Measurements from ENCODE around the gene RNPEPL1.
"Not testable (repeated sequence)": the region's sequence is repeated elsewhere in the genome, so short reads cannot be mapped to it uniquely, and the experiment has no call there.

The RNPEPL1 gene

GRCh38 chr2:240528406-240529040 lies 39.8 kb upstream of the RNPEPL1 start:
- no peak for TF ChIP-seq CTCF (IDR thresholded peaks at IDR 0.05; ENCODE audit: low read depth, low read length, missing control alignments)
- H3K4me3 ChIP-seq (replicated peaks; ENCODE audit: low read depth, low read length), result no peak overlapping the region
- DNase-seq (ENCODE audit: extremely low read depth, low read depth), result no peak

GRCh38 chr2:240529344-240529999 lies 38.8 kb upstream of the RNPEPL1 start:
- no peak for DNase-seq (ENCODE audit: extremely low read depth, low read depth)
- no peak for TF ChIP-seq CTCF (IDR thresholded peaks at IDR 0.05; ENCODE audit: low read depth, low read length, missing control alignments)

GRCh38 chr2:240530181-240530580 lies 38.1 kb upstream of the RNPEPL1 start:
- no peak for DNase-seq (ENCODE audit: extremely low read depth, low read depth)
- TF ChIP-seq CTCF (IDR thresholded peaks at IDR 0.05; ENCODE audit: low read depth, low read length, missing control alignments), result no peak
- H3K4me3 ChIP-seq (replicated peaks; ENCODE audit: low read depth, low read length), result no peak overlapping the region

More at GRCh38 chr2:240529344-240529999, 38.8 kb upstream of the RNPEPL1 start:
- no peak overlapping the region for H3K4me3 ChIP-seq (replicated peaks; ENCODE audit: low read depth, low read length)

DNA sequence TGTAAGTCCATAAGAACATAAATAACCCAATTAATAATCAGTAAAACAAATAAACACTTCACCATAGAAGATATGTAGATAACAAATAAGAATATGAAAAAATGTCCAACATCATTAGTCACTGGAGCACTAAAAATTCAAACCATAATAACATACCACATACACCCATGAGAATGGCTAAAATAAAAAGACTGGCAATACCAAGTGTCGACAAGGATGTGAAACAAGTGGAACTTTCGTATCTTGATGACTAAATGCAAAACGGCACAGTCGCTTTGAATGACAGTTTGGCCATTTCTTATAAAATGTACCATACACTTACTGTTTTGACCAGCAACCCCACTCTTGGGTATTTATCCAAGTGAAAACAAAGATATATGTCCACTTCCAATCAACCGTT lies 37.2 kb upstream of the RNPEPL1 start:
- no peak overlapping the region for H3K4me3 ChIP-seq (replicated peaks; ENCODE audit: low read depth, low read length)
- TF ChIP-seq CTCF (IDR thresholded peaks at IDR 0.05; ENCODE audit: low read depth, low read length, missing control alignments), result no peak
- DNase-seq (ENCODE audit: extremely low read depth, low read depth), result no peak

DNA sequence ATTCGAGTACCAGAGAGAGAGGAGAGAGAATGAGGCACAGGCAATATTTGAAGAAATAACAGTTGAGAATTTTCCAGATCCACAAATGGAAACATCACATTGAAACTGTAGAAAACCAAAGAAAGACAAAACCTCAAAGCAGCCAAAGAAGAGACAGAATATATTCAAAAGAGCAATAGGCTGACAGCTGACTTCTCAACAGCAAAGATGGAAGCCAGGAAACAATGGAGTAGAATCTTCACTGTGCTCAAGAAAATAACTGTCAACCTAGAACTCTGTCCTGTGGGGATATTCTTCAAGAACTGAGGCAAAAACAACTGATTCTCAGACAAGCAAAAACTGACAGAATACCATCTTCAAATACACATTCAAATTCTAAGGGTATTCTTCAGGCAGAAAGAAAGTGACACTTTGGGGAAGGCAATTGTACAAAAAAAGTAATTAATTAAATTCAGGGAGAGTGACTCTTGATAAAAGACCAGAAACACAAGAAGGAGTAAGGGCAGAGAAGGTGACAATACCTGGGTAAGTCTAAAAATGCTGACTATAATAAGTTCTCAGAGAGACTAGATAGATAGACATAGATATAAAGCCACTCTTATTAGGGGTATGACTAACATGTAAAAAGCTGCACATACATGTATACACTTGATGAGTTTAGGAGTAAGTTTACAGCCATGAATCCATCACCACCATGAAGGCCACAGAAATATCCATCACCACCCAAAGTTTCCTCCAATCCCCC lies 36.1 kb upstream of the RNPEPL1 start:
- no peak overlapping the region for H3K4me3 ChIP-seq (replicated peaks; ENCODE audit: low read depth, low read length)
- no peak for TF ChIP-seq CTCF (IDR thresholded peaks at IDR 0.05; ENCODE audit: low read depth, low read length, missing control alignments)
- DNase-seq (ENCODE audit: extremely low read depth, low read depth), result no peak

DNA sequence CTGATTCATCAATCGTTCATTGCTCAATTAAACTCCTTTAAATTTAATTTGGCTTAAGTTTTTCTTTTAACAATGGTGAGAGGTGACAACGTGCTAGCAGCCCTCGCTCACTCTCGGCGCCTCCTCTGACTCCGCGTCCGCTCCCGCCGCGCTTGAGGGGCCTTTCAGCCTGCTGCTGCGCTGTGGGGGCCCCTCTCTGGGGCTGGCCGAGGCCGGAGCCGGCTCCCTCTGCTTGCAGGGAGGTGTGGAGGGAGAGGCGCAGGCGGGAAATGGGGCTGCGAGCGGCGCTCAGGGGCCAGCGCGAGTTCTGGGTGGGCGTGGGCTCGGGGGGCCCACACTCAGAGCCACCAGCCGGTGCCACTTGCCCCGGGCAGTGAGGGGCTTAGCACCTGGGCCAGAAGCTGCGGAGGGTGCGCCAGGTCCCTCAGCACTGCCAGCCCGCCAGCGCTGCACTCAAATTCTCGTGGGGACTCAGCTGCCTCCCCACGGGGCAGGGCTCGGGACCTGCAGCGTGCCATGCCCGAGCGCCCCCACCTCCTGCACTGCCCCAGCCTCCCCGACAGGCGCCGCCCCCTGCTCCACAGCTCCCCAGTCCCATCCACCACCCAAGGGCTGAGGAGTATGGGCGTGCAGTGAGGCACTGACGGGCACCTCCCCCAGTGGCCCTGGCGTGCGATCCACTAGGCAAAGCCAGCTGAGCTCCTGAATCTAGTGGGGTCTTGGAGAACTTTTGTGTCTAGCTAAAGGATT lies 30.1 kb upstream of the RNPEPL1 start:
- H3K4me3 ChIP-seq (replicated peaks; ENCODE audit: low read depth, low read length), result no peak overlapping the region
- no peak for DNase-seq (ENCODE audit: extremely low read depth, low read depth)
- no peak for TF ChIP-seq CTCF (IDR thresholded peaks at IDR 0.05; ENCODE audit: low read depth, low read length, missing control alignments)

DNA sequence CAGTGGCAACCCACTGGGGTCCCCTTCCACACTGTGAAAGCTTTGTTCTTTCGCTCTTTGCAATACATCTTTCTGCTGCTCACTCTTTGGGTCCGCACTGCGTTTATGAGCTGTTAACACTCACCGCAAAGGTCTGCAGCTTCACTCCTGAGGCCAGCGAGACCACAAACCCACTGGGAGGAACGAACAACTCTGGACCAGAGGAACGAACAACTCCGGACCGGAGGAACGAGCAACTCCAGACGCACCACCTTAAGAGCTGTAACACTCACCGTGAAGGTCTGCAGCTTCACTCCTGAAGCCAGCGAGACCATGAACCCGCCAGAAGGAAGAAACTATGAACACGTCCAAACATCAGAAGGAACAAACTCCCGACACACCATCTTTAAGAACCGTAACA lies 29.2 kb upstream of the RNPEPL1 start:
- DNase-seq (ENCODE audit: extremely low read depth, low read depth); H3K4me3 ChIP-seq (replicated peaks; ENCODE audit: low read depth, low read length): not testable (repeated sequence)

Data from HFF-Myc (cell line).